K562 (cell line): ENCODE measurements around the gene CTSZ. TPM values are rescaled to one million over a fixed set of nuclear protein-coding genes. Genes with fewer than 3 reads are reported as not detected.

Experiments
- ARHGAP35 ChIP-seq: fragments of 450-650 bp; IDR thresholded peaks from 2 replicates; pipeline ENCODE4 v1.6.1; 2018; ENCODE audit not compliant: partially characterized antibody
- CAMTA2 ChIP-seq: fragments of 250-450 bp; sonication (Bioruptor Pico); conservative IDR thresholded peaks from 2 replicates; pipeline ENCODE4 v1.5.1; 2022
- ELF2 ChIP-seq: fragments of 250-450 bp; sonication (Bioruptor Pico); IDR thresholded peaks from 2 replicates; pipeline ENCODE4 v1.5.0; 2021; ENCODE audit warnings: mild to moderate bottlenecking
- ETV6 ChIP-seq, 3 experiments: fragments of 150-350 bp in 1 of 3; sonication (generic) in 1 of 3; formaldehyde crosslinking in 1 of 3; IDR thresholded peaks; 2 replicates each; pipeline versions ENCODE4 v1.6.1 to v1.8.0; 2014 to 2022; ENCODE audit warnings: borderline replicate concordance in 2 of 3, low read depth in 2 of 3, antibody characterized with exemption in 1 of 3, low read length in 1 of 3, mild to moderate bottlenecking in 1 of 3, missing genetic modification reagents in 1 of 3
- FOXK1 ChIP-seq: sonication (generic); formaldehyde crosslinking; IDR thresholded peaks from 2 replicates; pipeline ENCODE4 v1.8.0; 2022; ENCODE audit warnings: missing genetic modification reagents, mild to moderate bottlenecking, borderline replicate concordance
- GABPB1 ChIP-seq: sonication (generic); formaldehyde crosslinking; IDR thresholded peaks from 2 replicates; pipeline ENCODE4 v1.8.0; 2022; ENCODE audit warnings: mild to moderate bottlenecking, missing genetic modification reagents
- HSF4 ChIP-seq: fragments of 250-450 bp; sonication (Bioruptor Pico); IDR thresholded peaks from 2 replicates; pipeline ENCODE4 v2.1.2; 2022; ENCODE audit warnings: mild to moderate bottlenecking, moderate library complexity, borderline replicate concordance
- KDM2B ChIP-seq: fragments of 250-450 bp; sonication (Bioruptor Pico); IDR thresholded peaks from 2 replicates; pipeline ENCODE4 v1.8.0; 2021; ENCODE audit warnings: mild to moderate bottlenecking, moderate library complexity
- NR2C1 ChIP-seq, 2 experiments: fragments of 450-650 bp; IDR thresholded peaks; 2 replicates each; pipeline ENCODE4 v1.6.1; 2017; ENCODE audit warnings: mild to moderate bottlenecking in 2 of 2, antibody characterized with exemption in 1 of 2, inconsistent platforms in 1 of 2, missing compliant biosample characterization in 1 of 2, missing genetic modification characterization in 1 of 2
- NR2C2 ChIP-seq, 2 experiments: fragments of 200-800 bp in 1 of 2; sonication (Bioruptor generic) in 1 of 2; sonication (generic) in 1 of 2; formaldehyde crosslinking in 1 of 2; IDR thresholded peaks; 2 replicates each; pipeline versions ENCODE4 v1.6.1 to v1.8.0; 2016 to 2022; ENCODE audit warnings: mild to moderate bottlenecking in 1 of 2, missing compliant biosample characterization in 1 of 2, missing genetic modification characterization in 1 of 2, missing genetic modification reagents in 1 of 2
- SRSF9 ChIP-seq: fragments of 200-400 bp; formaldehyde crosslinking; IDR thresholded peaks from 2 replicates; pipeline ENCODE4 v1.6.1; 2017; ENCODE audit warnings: low read depth, low read length, borderline replicate concordance
- ZBTB17 ChIP-seq: fragments of 450-650 bp; formaldehyde crosslinking; IDR thresholded peaks from 2 replicates; pipeline ENCODE4 v1.4.0; 2020; ENCODE audit warnings: mild to moderate bottlenecking
- ZBTB7A ChIP-seq: IDR thresholded peaks from 2 replicates; pipeline ENCODE4 v1.6.1; 2011; ENCODE audit warnings: low read depth, mild to moderate bottlenecking, low read length, moderate library complexity, borderline replicate concordance; ENCODE audit not compliant: control insufficient read depth
- ZNF143 ChIP-seq: sonication (generic); formaldehyde crosslinking; IDR thresholded peaks from 2 replicates; pipeline ENCODE4 v1.9.0; 2022; ENCODE audit warnings: mild to moderate bottlenecking, missing genetic modification reagents
- ZNF146 ChIP-seq: IDR thresholded peaks from one replicate; pipeline ENCODE4 v1.6.1; 2018; ENCODE audit warnings: missing compliant biosample characterization; ENCODE audit not compliant: unreplicated experiment
- ZNF586 ChIP-seq: fragments of 450-650 bp; formaldehyde crosslinking; conservative IDR thresholded peaks from 2 replicates; pipeline ENCODE4 v1.4.0; 2020; ENCODE audit warnings: mild to moderate bottlenecking, moderate library complexity
- ZNF589 ChIP-seq: fragments of 200-800 bp; sonication (Bioruptor generic); IDR thresholded peaks from 2 replicates; pipeline ENCODE4 v1.6.1; 2016; ENCODE audit warnings: low read depth, missing genetic modification characterization, missing compliant biosample characterization
- ZNF766 ChIP-seq: fragments of 200-800 bp; sonication (Bioruptor generic); conservative IDR thresholded peaks from 2 replicates; pipeline ENCODE4 v1.6.1; 2016; ENCODE audit warnings: missing genetic modification characterization, missing compliant biosample characterization
- polyA plus RNA-seq, 8 experiments: library from polyadenylated mRNA; depleted of rRNA in 4 of 8; stranded (reverse) in 5 of 8; unstranded in 3 of 8; fragments of >200 nt; fragmentation: Nextera tagmentation in 2 of 8; fragmentation: Illumina TruSeq in 1 of 8; extraction: Ambion mirVana in 2 of 8; extraction: Trizol in 1 of 8; gene quantifications; 2 replicates each; pipeline versions ENCODE4 v1.2.1 to v1.2.3, GENCODE V29; 2011 to 2014; ENCODE audit warnings: inconsistent platforms in 1 of 8, missing spikeins in 1 of 8
- total RNA-seq, 7 experiments: library from RNA; depleted of rRNA in 6 of 7; stranded (reverse); fragments of >200 nt in 6 of 7; fragmentation: Illumina TruSeq in 2 of 7; extraction: Trizol in 2 of 7; gene quantifications; 2 replicates each; pipeline versions ENCODE4 v1.2.1 to v1.2.3, GENCODE V29; 2011 to 2021; ENCODE audit warnings: low replicate concordance in 1 of 7
- TF ChIP-seq, protein P1 (sequence below): fragments of 250-450 bp; sonication (Bioruptor Pico); IDR thresholded peaks from 2 replicates; pipeline ENCODE4 v1.5.0; 2021
- TF ChIP-seq, protein P2 (sequence below): sonication (generic); formaldehyde crosslinking; IDR thresholded peaks from 2 replicates; pipeline ENCODE4 v1.8.0; 2022; ENCODE audit warnings: mild to moderate bottlenecking, missing genetic modification reagents

Gene CTSZ
- total and polyA plus RNA-seq, 9 of the 15 experiments (the other 6 are each of a cell fraction or from before 2014, with no cell fraction given), result 1.6 to 143 (median 82.8) TPM

DNA sequence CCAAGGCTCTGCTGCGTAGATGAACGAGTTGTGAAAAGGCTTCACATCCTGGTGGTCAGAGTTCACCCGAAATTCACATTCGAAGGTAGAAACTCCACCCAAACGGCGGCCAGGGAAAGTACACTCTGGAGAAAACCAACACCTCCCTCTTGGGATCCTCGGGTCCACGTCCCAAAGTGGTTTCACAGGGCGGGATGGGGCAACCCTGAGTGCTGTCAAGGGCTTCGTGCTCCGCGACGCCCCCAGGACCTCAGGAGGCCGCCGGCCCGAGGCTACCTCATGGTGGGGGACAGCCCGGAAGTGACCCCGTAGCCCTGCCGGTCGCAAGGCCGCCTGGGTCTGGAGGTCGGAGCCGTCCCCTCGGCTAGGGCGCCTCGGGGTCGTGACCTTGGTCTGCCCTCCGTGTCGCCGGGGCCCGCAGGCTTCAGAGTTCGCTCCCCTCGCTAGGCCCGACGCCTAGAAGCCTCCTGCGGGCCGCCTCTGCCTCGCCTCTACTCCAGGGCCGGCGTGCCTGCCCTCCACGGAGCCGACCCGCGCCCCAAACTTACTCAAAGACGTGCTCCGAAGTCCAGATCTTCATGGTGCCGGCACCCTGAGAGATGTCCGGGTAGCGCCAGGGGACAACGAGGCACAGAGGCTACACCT is 35.2 kb upstream of the CTSZ start, which contains the start of gene PRELID3B (continued):
- TF ChIP-seq HSF4 (CRISPR knock-in tag) (no peak), ZNF586 (CRISPR knock-in tag) (no peak), SRSF9 (no peak), ZBTB17 (0 out of 2 replicates have a peak, but pooled peaks have one; percentile 17), ZNF766 (CRISPR knock-in tag) (peak; percentile 76; the same call in 1 of the 2 replicates), ZBTB7A (peak; percentile 74), ELF2 (CRISPR knock-in tag) (peak; percentile 68; the same call in 1 of the 2 replicates), NR2C1 (IDR thresholded peaks at IDR 0.05) (peak; percentile 71), NR2C1 (tag; IDR thresholded peaks at IDR 0.05) (peak; percentile 75; the same call in 1 of the 2 replicates), ZNF146 (CRISPR knock-in tag) (peak; percentile 22), ZNF589 (CRISPR knock-in tag) (0 out of 2 replicates have a peak, but pooled peaks have one; percentile 44), ZNF143 (CRISPR knock-in tag) (0 out of 2 replicates have a peak, but pooled peaks have one; percentile 51), KDM2B (0 out of 2 replicates have a peak, but pooled peaks have one; percentile 74), GABPB1 (CRISPR knock-in tag) (peak; percentile 7; the same call in 1 of the 2 replicates), ETV6 (IDR thresholded peaks at IDR 0.05; ENCODE audit: borderline replicate concordance in 1 of 2, low read depth in 2 of 2, low read length in 1 of 2) (no peak), ETV6 (CRISPR knock-in tag; IDR thresholded peaks at IDR 0.05; ENCODE audit: borderline replicate concordance) (0 out of 2 replicates have a peak, but pooled peaks have one; percentile 79), ARHGAP35 (no peak), FOXK1 (peak; percentile 95), CAMTA2 (CRISPR knock-in tag) (0 out of 2 replicates have a peak, but pooled peaks have one; percentile 31), NR2C2 (CRISPR knock-in tag; IDR thresholded peaks at IDR 0.05) (no peak), NR2C2 (tag; IDR thresholded peaks at IDR 0.05) (peak; percentile 93)
- TF ChIP-seq, protein P1, sequence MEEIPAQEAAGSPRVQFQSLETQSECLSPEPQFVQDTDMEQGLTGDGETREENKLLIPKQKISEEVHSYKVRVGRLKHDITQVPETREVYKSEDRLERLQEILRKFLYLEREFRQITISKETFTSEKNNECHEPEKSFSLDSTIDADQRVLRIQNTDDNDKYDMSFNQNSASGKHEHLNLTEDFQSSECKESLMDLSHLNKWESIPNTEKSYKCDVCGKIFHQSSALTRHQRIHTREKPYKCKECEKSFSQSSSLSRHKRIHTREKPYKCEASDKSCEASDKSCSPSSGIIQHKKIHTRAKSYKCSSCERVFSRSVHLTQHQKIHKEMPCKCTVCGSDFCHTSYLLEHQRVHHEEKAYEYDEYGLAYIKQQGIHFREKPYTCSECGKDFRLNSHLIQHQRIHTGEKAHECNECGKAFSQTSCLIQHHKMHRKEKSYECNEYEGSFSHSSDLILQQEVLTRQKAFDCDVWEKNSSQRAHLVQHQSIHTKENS (CRISPR knock-in tag), result no peak
- TF ChIP-seq, protein P2, sequence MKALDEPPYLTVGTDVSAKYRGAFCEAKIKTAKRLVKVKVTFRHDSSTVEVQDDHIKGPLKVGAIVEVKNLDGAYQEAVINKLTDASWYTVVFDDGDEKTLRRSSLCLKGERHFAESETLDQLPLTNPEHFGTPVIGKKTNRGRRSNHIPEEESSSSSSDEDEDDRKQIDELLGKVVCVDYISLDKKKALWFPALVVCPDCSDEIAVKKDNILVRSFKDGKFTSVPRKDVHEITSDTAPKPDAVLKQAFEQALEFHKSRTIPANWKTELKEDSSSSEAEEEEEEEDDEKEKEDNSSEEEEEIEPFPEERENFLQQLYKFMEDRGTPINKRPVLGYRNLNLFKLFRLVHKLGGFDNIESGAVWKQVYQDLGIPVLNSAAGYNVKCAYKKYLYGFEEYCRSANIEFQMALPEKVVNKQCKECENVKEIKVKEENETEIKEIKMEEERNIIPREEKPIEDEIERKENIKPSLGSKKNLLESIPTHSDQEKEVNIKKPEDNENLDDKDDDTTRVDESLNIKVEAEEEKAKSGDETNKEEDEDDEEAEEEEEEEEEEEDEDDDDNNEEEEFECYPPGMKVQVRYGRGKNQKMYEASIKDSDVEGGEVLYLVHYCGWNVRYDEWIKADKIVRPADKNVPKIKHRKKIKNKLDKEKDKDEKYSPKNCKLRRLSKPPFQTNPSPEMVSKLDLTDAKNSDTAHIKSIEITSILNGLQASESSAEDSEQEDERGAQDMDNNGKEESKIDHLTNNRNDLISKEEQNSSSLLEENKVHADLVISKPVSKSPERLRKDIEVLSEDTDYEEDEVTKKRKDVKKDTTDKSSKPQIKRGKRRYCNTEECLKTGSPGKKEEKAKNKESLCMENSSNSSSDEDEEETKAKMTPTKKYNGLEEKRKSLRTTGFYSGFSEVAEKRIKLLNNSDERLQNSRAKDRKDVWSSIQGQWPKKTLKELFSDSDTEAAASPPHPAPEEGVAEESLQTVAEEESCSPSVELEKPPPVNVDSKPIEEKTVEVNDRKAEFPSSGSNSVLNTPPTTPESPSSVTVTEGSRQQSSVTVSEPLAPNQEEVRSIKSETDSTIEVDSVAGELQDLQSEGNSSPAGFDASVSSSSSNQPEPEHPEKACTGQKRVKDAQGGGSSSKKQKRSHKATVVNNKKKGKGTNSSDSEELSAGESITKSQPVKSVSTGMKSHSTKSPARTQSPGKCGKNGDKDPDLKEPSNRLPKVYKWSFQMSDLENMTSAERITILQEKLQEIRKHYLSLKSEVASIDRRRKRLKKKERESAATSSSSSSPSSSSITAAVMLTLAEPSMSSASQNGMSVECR (CRISPR knock-in tag), result peak; percentile 79
